Measurements from ENCODE around the gene RNMT. TPM values are rescaled to one million over a fixed set of nuclear protein-coding genes. Genes with fewer than 3 reads are reported as not detected.

RNMT gene
- total RNA-seq, 5 donors from 2014 or later (not counting 1 experiment from before 2014, with no cell fraction given): 36.4 to 88.4 (median 48.7) TPM

DNA sequence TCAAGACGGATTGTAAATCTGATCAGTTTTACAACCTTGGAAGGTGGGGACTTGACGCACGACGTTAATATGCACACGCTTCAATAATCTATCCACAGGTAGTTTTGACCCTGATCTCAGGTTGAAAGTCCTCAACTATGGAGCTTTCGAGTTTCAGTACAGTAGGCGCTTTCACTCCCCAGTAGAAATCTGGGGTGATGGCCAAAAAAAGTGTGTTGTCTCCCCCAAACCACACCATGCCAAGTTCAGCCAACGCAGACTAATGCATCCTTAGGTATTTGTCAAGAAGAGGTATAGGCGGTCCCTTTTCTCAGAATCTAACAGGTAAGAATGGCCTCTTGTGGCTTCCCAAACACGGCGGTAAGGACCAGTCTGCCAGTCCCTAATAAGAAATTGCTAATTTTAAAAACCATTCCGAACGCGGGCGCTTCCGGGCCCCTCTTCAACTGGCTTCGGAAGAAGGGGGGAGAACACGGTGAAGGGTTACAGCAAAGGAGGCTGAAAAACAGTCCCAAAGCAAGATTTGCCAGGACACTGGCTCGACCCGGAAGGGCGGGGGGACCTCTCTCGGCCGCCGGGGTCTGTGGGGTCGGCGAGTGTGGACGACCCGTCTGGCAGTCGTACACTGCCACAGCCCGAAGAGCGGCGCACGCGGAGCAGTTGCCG lies 774 bp upstream of the RNMT start:
- peak in 3 of 4 experiments; percentile 5 to 15 (median 12) for ATAC-seq (replicated peaks in 1 of 4)

DNA sequence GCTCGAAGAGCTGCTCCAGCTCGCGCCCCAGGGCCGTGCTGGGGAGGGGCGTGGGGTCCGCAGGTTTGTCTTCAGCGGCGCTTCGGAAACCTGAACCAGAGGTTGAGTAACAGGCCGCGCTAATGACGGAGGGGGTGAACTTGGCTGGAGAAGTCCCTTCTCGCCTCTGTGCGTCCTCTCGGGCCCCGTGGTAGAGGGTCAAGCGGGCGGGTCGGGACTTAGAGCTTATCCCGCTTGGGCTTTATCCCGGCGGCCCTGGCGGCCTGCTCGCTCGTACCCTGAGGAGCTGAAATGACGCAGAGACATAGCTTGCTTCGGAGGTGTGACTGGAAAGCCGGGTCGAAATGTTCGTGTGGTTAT lies 479 bp downstream of the RNMT start:
- H3K27ac Mint-ChIP-seq: peak overlapping the region; percentile 89 to 97
- H3K36me3 Mint-ChIP-seq: peaks cover 17% of the 10 kb centered on the region
- Histone ChIP-seq H3K4me1 (ENCODE audit: control insufficient read depth in 1 of 2, extremely low read depth in 1 of 2, insufficient read depth in 2 of 2, low read length in 2 of 2) (peaks cover 19 to 24% of the 10 kb centered on the region in 2 experiments), H3K4me3 (ENCODE audit: control insufficient read depth in 1 of 2, extremely low read depth in 1 of 2, low read length in 1 of 2) (peak overlapping the region; percentile 65 to 91), H3K27ac (ENCODE audit: low read length) (peak overlapping the region; percentile 81), H3K9me3 (no peaks in the 10 kb centered on the region), H3K36me3 (ENCODE audit: control insufficient read depth in 2 of 2, extremely low read depth in 1 of 2, insufficient read depth in 1 of 2, low read length in 1 of 2) (peaks cover 0 to 7% of the 10 kb centered on the region in 2 donors), H3K27me3 (replicated peaks in 1 of 2; ENCODE audit: control insufficient read depth in 2 of 2, extremely low read depth in 1 of 2, insufficient read depth in 2 of 2, low read length in 1 of 2) (no peaks in the 10 kb centered on the region)
- no peaks in the 10 kb centered on the region for H3K27me3 Mint-ChIP-seq
- no peaks in the 10 kb centered on the region for H3K9me3 Mint-ChIP-seq
- peak overlapping the region; percentile 85 to 95 (median 86) for H3K4me3 Mint-ChIP-seq
- peaks cover 64 to 70% (median 65%) of the 10 kb centered on the region in 3 donors for H3K4me1 Mint-ChIP-seq
- peak in 20 of 35 experiments; percentile 1 to 54 (median 11) for DNase-seq
- CTCF ChIA-PET: interaction anchor here (0.5 to 0.9 kb wide), 4 partner anchors 17 to 669 kb away, joined by 3 to 4 read pairs (median 4); no protein-coding TSS in a partner anchor
- WGBS (ENCODE audit: insufficient coverage): 0% methylated on average over 30 of the region's 30 CpGs
- ATAC-seq (replicated peaks in 1 of 4): peak; percentile 4 to 25 (median 15)
- POLR2A ChIA-PET: interaction anchor here (0.5 to 0.9 kb wide), 5 partner anchors 159 to 779 kb away, joined by 3 to 6 read pairs (median 5); no protein-coding TSS in a partner anchor

More for the DNA sequence above, 774 bp upstream of the RNMT start:
- DNase-seq: peak in 6 of 35 experiments; percentile 1 to 9 (median 4)
- Mint-ChIP-seq H3K36me3 (peaks cover 14% of the 10 kb centered on the region), H3K4me3 (peak overlapping the region; percentile 85 to 95 (median 86)), H3K27ac (peak overlapping the region in 1 of 2 donors; percentile 44), H3K4me1 (peaks cover 58 to 67% (median 59%) of the 10 kb centered on the region in 3 donors), H3K9me3 (no peaks in the 10 kb centered on the region), H3K27me3 (no peaks in the 10 kb centered on the region)
- H3K36me3 ChIP-seq (ENCODE audit: control insufficient read depth in 2 of 2, extremely low read depth in 1 of 2, insufficient read depth in 1 of 2, low read length in 1 of 2): peaks cover 0 to 1% of the 10 kb centered on the region in 2 donors
- H3K4me3 ChIP-seq (ENCODE audit: control insufficient read depth in 1 of 2, extremely low read depth in 1 of 2, low read length in 1 of 2): peak overlapping the region; percentile 65 to 91
- no peaks in the 10 kb centered on the region for H3K9me3 ChIP-seq
- no peak overlapping the region for H3K27ac ChIP-seq (ENCODE audit: low read length)
- 3% methylated on average over 25 of the region's 35 CpGs for WGBS (ENCODE audit: insufficient coverage)
- ChIA-PET CTCF (interaction anchor here in 1 of 2 donors (0.6 to 1.2 kb wide), 2 partner anchors 510 to 735 kb away, joined by 4 to 5 read pairs; partner anchors contain the start of gene CEP192), POLR2A (interaction anchor here in 1 of 2 donors (0.5 to 0.6 kb wide), 2 partner anchors 19 to 300 kb away, joined by 3 to 4 read pairs; no protein-coding TSS in a partner anchor)
- no peaks in the 10 kb centered on the region for H3K27me3 ChIP-seq (replicated peaks in 1 of 2; ENCODE audit: control insufficient read depth in 2 of 2, extremely low read depth in 1 of 2, insufficient read depth in 2 of 2, low read length in 1 of 2)
- H3K4me1 ChIP-seq (ENCODE audit: control insufficient read depth in 1 of 2, extremely low read depth in 1 of 2, insufficient read depth in 2 of 2, low read length in 2 of 2): peaks cover 14 to 21% of the 10 kb centered on the region in 2 experiments

DNA sequence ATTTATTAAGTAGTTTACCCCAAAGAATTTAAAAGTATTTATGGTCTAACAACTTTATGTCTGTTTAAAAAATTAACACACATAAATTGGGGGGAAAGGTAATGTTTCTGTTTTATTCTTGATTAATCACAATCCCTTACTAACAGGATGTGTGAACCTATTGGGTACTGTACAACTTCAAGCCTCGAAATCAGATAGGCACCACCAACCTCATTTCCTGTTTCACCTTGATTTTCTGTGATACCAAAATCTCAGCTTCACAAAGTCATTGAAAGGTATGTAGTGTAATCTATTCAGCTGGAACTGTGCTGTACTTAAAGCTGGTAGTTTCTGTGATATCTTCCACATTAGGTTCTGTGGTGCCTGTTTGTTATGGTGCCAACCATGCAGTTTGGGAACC lies 4.0 kb downstream of the RNMT start:
- H3K4me1 ChIP-seq (ENCODE audit: control insufficient read depth in 1 of 2, extremely low read depth in 1 of 2, insufficient read depth in 2 of 2, low read length in 2 of 2): peaks cover 13 to 20% of the 10 kb centered on the region in 2 experiments
- ChIA-PET POLR2A (no interaction called here), CTCF (no interaction called here)
- no peaks in the 10 kb centered on the region for H3K27me3 ChIP-seq (replicated peaks in 1 of 2; ENCODE audit: control insufficient read depth in 2 of 2, extremely low read depth in 1 of 2, insufficient read depth in 2 of 2, low read length in 1 of 2)
- no CpG with 5 or more reads among the region's 1 CpG for whole genome bisulfite sequencing (ENCODE audit: insufficient coverage)
- Mint-ChIP-seq H3K27me3 (no peaks in the 10 kb centered on the region), H3K9me3 (no peaks in the 10 kb centered on the region), H3K4me3 (peak overlapping the region in 1 of 3 donors; percentile 16), H3K4me1 (peaks cover 49 to 52% (median 50%) of the 10 kb centered on the region in 3 donors), H3K36me3 (peaks cover 30% of the 10 kb centered on the region), H3K27ac (peak overlapping the region in 1 of 2 donors; percentile 39)
- H3K9me3 ChIP-seq: no peaks in the 10 kb centered on the region
- no peak overlapping the region for H3K4me3 ChIP-seq (ENCODE audit: control insufficient read depth in 1 of 2, extremely low read depth in 1 of 2, low read length in 1 of 2)
- ATAC-seq (replicated peaks in 1 of 4) (no peak), DNase-seq (peak in 1 of 35 experiments; percentile 28)
- H3K36me3 ChIP-seq (ENCODE audit: control insufficient read depth in 2 of 2, extremely low read depth in 1 of 2, insufficient read depth in 1 of 2, low read length in 1 of 2): peaks cover 0 to 28% of the 10 kb centered on the region in 2 donors
- H3K27ac ChIP-seq (ENCODE audit: low read length): no peak overlapping the region

DNA sequence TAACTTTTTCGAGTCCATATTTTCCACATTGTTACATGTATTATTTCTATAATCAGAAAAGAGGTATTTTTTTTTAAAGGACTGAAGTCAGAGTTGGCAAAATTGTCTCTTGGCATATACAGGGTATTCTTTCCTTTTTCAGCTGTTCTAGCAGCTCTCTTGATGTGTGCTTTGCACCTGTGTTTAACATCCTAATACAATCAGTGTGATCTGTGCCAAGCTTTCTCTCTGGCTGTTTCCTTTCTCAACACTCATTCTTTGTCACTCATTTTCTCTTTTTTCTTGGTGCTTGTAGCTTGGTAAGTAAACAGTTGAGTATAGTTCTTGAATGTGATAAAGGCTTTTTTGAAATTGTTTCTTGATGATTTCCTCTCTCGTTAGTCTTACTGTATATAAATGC lies 9.2 kb downstream of the RNMT start:
- WGBS (ENCODE audit: insufficient coverage): no CpG with 5 or more reads among the region's 2 CpGs
- ATAC-seq (replicated peaks in 1 of 4) (no peak), DNase-seq (no peak)
- Mint-ChIP-seq H3K27ac (no peak overlapping the region), H3K9me3 (no peaks in the 10 kb centered on the region), H3K4me3 (no peak overlapping the region), H3K27me3 (no peaks in the 10 kb centered on the region), H3K36me3 (peaks cover 62% of the 10 kb centered on the region), H3K4me1 (peaks cover 14 to 19% (median 17%) of the 10 kb centered on the region in 3 donors)
- ChIA-PET POLR2A (interaction anchor here (0.6 to 0.7 kb wide), 2 partner anchors 10 to 671 kb away, joined by 3 read pairs; no protein-coding TSS in a partner anchor), CTCF (no interaction called here)
- Histone ChIP-seq H3K27me3 (replicated peaks in 1 of 2; ENCODE audit: control insufficient read depth in 2 of 2, extremely low read depth in 1 of 2, insufficient read depth in 2 of 2, low read length in 1 of 2) (no peaks in the 10 kb centered on the region), H3K4me1 (ENCODE audit: control insufficient read depth in 1 of 2, extremely low read depth in 1 of 2, insufficient read depth in 2 of 2, low read length in 2 of 2) (peaks cover 3 to 5% of the 10 kb centered on the region in 2 experiments), H3K36me3 (ENCODE audit: control insufficient read depth in 2 of 2, extremely low read depth in 1 of 2, insufficient read depth in 1 of 2, low read length in 1 of 2) (peaks cover 8 to 72% of the 10 kb centered on the region in 2 donors), H3K9me3 (no peaks in the 10 kb centered on the region), H3K27ac (ENCODE audit: low read length) (no peak overlapping the region), H3K4me3 (ENCODE audit: control insufficient read depth in 1 of 2, extremely low read depth in 1 of 2, low read length in 1 of 2) (no peak overlapping the region)

DNA sequence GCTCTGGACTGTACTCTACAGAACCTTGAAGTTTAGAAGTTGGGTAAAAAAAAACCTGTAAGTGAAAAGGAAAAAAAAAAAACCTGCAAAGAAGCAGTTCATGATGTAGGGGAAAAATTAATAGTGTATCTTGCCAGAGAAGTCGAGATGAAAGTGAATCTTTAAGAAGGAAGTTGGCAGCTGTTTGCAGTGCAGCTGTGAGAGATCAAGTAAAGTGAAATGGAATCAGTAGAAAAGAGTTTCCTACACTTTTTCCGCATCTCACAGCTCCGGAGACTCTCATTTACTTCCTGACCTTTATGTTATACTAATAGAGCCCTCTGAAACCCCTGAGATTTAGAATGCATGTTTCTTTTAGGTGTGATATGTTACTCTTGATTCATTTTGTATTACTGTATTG lies 19.2 kb downstream of the RNMT start:
- peaks cover 79% of the 10 kb centered on the region for H3K36me3 Mint-ChIP-seq
- no peaks in the 10 kb centered on the region for H3K4me1 Mint-ChIP-seq
- no peak overlapping the region for H3K27ac Mint-ChIP-seq
- Histone ChIP-seq H3K4me1 (ENCODE audit: control insufficient read depth in 1 of 2, extremely low read depth in 1 of 2, insufficient read depth in 2 of 2, low read length in 2 of 2) (no peaks in the 10 kb centered on the region), H3K9me3 (no peaks in the 10 kb centered on the region), H3K36me3 (ENCODE audit: control insufficient read depth in 2 of 2, extremely low read depth in 1 of 2, insufficient read depth in 1 of 2, low read length in 1 of 2) (peaks cover 23 to 77% of the 10 kb centered on the region in 2 donors), H3K4me3 (ENCODE audit: control insufficient read depth in 1 of 2, extremely low read depth in 1 of 2, low read length in 1 of 2) (no peak overlapping the region), H3K27ac (ENCODE audit: low read length) (no peak overlapping the region), H3K27me3 (replicated peaks in 1 of 2; ENCODE audit: control insufficient read depth in 2 of 2, extremely low read depth in 1 of 2, insufficient read depth in 2 of 2, low read length in 1 of 2) (no peaks in the 10 kb centered on the region)
- H3K27me3 Mint-ChIP-seq: no peaks in the 10 kb centered on the region
- no peak overlapping the region for H3K4me3 Mint-ChIP-seq
- no peaks in the 10 kb centered on the region for H3K9me3 Mint-ChIP-seq
- ChIA-PET POLR2A (interaction anchor here in 1 of 2 donors (0.9 kb wide), 1 partner anchor 10 kb away, joined by 3 read pairs; no protein-coding TSS in a partner anchor), CTCF (no interaction called here)
- WGBS (ENCODE audit: insufficient coverage): 33% methylated on average over 1 of the region's 3 CpGs
- ATAC-seq (replicated peaks in 1 of 4) (no peak), DNase-seq (no peak)

DNA sequence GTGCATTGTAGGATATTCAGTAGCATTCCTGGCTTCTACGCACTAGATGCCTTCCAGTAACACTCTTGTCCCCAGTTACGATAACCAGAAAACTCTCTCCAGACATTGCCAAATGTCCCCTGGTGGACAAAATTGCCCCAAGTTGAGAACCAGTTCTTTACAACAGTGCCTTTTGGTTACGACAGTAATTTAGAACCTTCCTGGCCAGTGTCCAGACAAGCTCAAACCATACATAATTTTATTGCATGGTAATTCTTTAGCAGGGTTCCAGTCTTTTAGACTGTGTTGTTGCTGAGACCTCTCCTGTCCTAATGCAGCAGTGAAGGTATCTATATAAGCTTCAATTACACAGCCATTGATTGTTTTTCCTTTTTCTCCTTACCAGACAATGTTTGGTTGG lies 20.2 kb downstream of the RNMT start:
- CTCF ChIA-PET: interaction anchor here in 1 of 2 donors (0.6 kb wide), 1 partner anchor 19 kb away, joined by 3 read pairs; no protein-coding TSS in a partner anchor
- Mint-ChIP-seq H3K4me1 (no peaks in the 10 kb centered on the region), H3K4me3 (no peak overlapping the region), H3K9me3 (no peaks in the 10 kb centered on the region), H3K27me3 (no peaks in the 10 kb centered on the region), H3K27ac (no peak overlapping the region), H3K36me3 (peaks cover 85% of the 10 kb centered on the region)
- no peaks in the 10 kb centered on the region for H3K4me1 ChIP-seq (ENCODE audit: control insufficient read depth in 1 of 2, extremely low read depth in 1 of 2, insufficient read depth in 2 of 2, low read length in 2 of 2)
- ATAC-seq (replicated peaks in 1 of 4) (no peak), DNase-seq (no peak)
- no peak overlapping the region for H3K4me3 ChIP-seq (ENCODE audit: control insufficient read depth in 1 of 2, extremely low read depth in 1 of 2, low read length in 1 of 2)
- POLR2A ChIA-PET: interaction anchor here in 1 of 2 donors (0.8 kb wide), 1 partner anchor 66 kb away, joined by 11 read pairs; no protein-coding TSS in a partner anchor
- H3K36me3 ChIP-seq (ENCODE audit: control insufficient read depth in 2 of 2, extremely low read depth in 1 of 2, insufficient read depth in 1 of 2, low read length in 1 of 2): peaks cover 23 to 71% of the 10 kb centered on the region in 2 donors
- H3K9me3 ChIP-seq: no peaks in the 10 kb centered on the region
- H3K27me3 ChIP-seq (replicated peaks in 1 of 2; ENCODE audit: control insufficient read depth in 2 of 2, extremely low read depth in 1 of 2, insufficient read depth in 2 of 2, low read length in 1 of 2): no peaks in the 10 kb centered on the region
- no CpG with 5 or more reads among the region's 3 CpGs for WGBS (ENCODE audit: insufficient coverage)
- H3K27ac ChIP-seq (ENCODE audit: low read length): no peak overlapping the region
